ENCODE measurements around the gene CDKAL1.

DNA sequence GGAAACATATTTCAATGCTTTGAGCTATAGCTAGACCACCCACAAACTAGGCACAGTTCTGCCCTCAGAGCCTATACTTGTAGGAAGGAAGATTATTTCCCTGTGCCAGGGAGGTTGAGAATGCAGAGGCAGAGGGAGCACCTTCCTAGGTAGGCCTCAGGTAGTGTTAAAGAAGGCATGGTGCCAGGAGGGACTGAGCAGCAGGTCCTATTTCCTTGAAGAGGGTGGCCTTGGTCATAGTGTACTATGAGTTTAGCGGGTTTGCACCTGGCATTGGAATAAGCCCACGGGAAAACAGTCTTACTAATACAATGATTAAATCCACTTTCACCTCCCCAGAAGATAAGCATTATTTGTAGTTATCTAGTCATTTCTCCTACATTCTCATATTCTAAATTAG lies 375.4 kb downstream of the CDKAL1 start:
- no peak for TF ChIP-seq ESRRG (CRISPR knock-in tag; IDR thresholded peaks at IDR 0.05)
- TF ChIP-seq, protein P1, sequence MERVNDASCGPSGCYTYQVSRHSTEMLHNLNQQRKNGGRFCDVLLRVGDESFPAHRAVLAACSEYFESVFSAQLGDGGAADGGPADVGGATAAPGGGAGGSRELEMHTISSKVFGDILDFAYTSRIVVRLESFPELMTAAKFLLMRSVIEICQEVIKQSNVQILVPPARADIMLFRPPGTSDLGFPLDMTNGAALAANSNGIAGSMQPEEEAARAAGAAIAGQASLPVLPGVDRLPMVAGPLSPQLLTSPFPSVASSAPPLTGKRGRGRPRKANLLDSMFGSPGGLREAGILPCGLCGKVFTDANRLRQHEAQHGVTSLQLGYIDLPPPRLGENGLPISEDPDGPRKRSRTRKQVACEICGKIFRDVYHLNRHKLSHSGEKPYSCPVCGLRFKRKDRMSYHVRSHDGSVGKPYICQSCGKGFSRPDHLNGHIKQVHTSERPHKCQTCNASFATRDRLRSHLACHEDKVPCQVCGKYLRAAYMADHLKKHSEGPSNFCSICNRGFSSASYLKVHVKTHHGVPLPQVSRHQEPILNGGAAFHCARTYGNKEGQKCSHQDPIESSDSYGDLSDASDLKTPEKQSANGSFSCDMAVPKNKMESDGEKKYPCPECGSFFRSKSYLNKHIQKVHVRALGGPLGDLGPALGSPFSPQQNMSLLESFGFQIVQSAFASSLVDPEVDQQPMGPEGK (CRISPR knock-in tag; IDR thresholded peaks at IDR 0.05; ENCODE audit: borderline replicate concordance), result no peak
- TF ChIP-seq, protein P2, sequence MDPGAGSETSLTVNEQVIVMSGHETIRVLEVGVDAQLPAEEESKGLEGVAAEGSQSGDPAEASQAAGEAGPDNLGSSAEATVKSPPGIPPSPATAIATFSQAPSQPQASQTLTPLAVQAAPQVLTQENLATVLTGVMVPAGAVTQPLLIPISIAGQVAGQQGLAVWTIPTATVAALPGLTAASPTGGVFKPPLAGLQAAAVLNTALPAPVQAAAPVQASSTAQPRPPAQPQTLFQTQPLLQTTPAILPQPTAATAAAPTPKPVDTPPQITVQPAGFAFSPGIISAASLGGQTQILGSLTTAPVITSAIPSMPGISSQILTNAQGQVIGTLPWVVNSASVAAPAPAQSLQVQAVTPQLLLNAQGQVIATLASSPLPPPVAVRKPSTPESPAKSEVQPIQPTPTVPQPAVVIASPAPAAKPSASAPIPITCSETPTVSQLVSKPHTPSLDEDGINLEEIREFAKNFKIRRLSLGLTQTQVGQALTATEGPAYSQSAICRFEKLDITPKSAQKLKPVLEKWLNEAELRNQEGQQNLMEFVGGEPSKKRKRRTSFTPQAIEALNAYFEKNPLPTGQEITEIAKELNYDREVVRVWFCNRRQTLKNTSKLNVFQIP (CRISPR knock-in tag; IDR thresholded peaks at IDR 0.05; ENCODE audit: borderline replicate concordance, low read depth), result no peak
- TF ChIP-seq, protein P3, sequence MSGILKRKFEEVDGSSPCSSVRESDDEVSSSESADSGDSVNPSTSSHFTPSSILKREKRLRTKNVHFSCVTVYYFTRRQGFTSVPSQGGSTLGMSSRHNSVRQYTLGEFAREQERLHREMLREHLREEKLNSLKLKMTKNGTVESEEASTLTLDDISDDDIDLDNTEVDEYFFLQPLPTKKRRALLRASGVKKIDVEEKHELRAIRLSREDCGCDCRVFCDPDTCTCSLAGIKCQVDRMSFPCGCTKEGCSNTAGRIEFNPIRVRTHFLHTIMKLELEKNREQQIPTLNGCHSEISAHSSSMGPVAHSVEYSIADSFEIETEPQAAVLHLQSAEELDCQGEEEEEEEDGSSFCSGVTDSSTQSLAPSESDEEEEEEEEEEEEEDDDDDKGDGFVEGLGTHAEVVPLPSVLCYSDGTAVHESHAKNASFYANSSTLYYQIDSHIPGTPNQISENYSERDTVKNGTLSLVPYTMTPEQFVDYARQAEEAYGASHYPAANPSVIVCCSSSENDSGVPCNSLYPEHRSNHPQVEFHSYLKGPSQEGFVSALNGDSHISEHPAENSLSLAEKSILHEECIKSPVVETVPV (CRISPR knock-in tag; IDR thresholded peaks at IDR 0.05), result no peak
- no peak for TF ChIP-seq ZFP30 (CRISPR knock-in tag; IDR thresholded peaks at IDR 0.05)
- TF ChIP-seq TCF4 (CRISPR knock-in tag; IDR thresholded peaks at IDR 0.05; ENCODE audit: borderline replicate concordance), result no peak

Data from SK-N-SH treated with all-trans-retinoic acid at 6 μM for 48 hours (cell line).